ENCODE measurements around the gene IQGAP3. TPM values are rescaled to one million over a fixed set of nuclear protein-coding genes. Genes with fewer than 3 reads are reported as not detected.

Gene IQGAP3
- total RNA-seq, 4 donors from 2014 or later = 0.21 to 2.4 (median 0.97) TPM

GRCh38 chr1:156504821-156505678 lies 67.3 kb downstream of the IQGAP3 start:
- Histone ChIP-seq H3K27ac (peak overlapping the region; percentile 98 to 100 (median 99)), H3K9me3 (no peaks in the 10 kb centered on the region), H3K4me1 (peaks cover 0 to 67% (median 56%) of the 10 kb centered on the region in 4 donors), H3K27me3 (no peaks in the 10 kb centered on the region), H3K36me3 (no peaks in the 10 kb centered on the region), H3K4me3 (peak overlapping the region; percentile 4 to 44 (median 24))
- peak; percentile 65 to 68 for TF ChIP-seq POLR2A (IDR thresholded peaks at IDR 0.05)
- TF ChIP-seq, protein P1, sequence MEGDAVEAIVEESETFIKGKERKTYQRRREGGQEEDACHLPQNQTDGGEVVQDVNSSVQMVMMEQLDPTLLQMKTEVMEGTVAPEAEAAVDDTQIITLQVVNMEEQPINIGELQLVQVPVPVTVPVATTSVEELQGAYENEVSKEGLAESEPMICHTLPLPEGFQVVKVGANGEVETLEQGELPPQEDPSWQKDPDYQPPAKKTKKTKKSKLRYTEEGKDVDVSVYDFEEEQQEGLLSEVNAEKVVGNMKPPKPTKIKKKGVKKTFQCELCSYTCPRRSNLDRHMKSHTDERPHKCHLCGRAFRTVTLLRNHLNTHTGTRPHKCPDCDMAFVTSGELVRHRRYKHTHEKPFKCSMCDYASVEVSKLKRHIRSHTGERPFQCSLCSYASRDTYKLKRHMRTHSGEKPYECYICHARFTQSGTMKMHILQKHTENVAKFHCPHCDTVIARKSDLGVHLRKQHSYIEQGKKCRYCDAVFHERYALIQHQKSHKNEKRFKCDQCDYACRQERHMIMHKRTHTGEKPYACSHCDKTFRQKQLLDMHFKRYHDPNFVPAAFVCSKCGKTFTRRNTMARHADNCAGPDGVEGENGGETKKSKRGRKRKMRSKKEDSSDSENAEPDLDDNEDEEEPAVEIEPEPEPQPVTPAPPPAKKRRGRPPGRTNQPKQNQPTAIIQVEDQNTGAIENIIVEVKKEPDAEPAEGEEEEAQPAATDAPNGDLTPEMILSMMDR (IDR thresholded peaks at IDR 0.05) = peak in 1 of 5 experiments; percentile 65
- peak; percentile 95 to 98 for TF ChIP-seq EP300 (IDR thresholded peaks at IDR 0.05)
- DNase-seq (ENCODE audit: low spot score in 2 of 2) = peak; percentile 99 to 100
- 2 to 4% methylated on average over 41 to 45 of the region's 45 CpGs for WGBS, 2 donors

DNA sequence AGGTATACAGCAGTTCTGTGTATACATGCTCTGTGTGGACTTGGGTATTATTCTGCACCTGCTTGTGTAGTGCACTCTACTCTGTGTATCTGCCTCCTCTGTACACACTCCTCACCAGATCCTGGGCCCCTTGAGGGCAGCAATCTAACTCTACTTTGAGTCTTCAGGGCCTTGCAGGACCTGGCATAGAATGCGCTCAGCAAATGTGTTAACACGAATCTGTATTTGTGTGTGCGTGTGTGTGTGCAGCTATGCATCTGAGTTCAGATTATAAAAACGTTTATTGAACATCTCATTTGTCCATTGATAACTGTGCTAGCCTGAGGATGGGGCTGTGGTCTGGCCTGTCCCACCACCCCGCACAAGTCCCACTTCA lies 67.9 kb downstream of the IQGAP3 start:
- no peak for DNase-seq (ENCODE audit: low spot score in 2 of 2)
- Histone ChIP-seq H3K27me3 (no peaks in the 10 kb centered on the region), H3K9me3 (no peaks in the 10 kb centered on the region), H3K27ac (peak overlapping the region; percentile 98 to 100 (median 99)), H3K4me1 (peaks cover 0 to 60% (median 50%) of the 10 kb centered on the region in 4 donors), H3K4me3 (peak overlapping the region; percentile 4 to 44 (median 24)), H3K36me3 (no peaks in the 10 kb centered on the region)
- WGBS, 2 donors = 26 to 27% methylated on average over 5 of the region's 5 CpGs
- TF ChIP-seq POLR2A (IDR thresholded peaks at IDR 0.05) (no peak), EP300 (IDR thresholded peaks at IDR 0.05) (no peak)
- TF ChIP-seq, protein P1 (IDR thresholded peaks at IDR 0.05) = no peak

DNA sequence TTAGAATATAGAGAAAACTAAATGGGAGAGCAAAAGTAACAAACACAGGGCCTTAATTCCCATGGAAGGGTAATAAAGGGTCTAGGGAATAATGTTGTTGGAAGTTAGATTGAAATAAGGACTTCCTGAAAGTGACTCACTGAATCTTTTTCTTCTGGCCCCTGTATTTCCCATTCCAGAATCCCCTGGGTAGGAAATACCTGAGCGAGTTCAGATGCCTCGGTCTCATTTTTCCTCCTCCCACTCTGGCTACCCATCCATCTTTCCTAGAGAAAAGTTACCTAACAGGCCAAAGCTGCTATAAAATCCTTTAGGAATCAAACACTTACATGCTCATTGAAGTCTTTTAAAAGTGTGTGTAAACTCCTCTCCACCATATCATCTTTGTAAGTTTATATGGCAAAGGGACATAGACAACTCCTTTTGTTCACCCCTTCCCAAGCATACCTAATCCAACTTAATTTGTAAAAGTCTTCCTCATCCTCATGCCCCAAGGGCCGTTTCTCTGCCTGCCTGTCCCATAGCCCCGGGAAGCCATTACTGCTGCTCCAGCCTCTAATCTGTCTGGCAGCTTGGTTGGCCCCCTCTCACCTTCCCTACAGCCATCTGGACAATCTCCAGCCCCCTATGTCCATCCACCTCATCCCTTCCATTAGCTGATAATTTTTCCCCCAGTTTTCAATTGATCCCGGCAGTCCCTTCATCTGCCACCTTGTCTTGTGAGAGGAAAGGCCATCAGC lies 68.5 kb downstream of the IQGAP3 start:
- 55 to 57% methylated on average over 5 of the region's 5 CpGs for WGBS, 2 donors
- TF ChIP-seq EP300 (IDR thresholded peaks at IDR 0.05) = no peak
- TF ChIP-seq POLR2A (IDR thresholded peaks at IDR 0.05) = no peak
- TF ChIP-seq, protein P1 (IDR thresholded peaks at IDR 0.05) = no peak
- no peak overlapping the region for H3K4me3 ChIP-seq
- H3K9me3 ChIP-seq = no peaks in the 10 kb centered on the region
- H3K4me1 ChIP-seq = peaks cover 0 to 58% (median 45%) of the 10 kb centered on the region in 4 donors
- peak overlapping the region; percentile 98 to 100 (median 99) for H3K27ac ChIP-seq
- no peaks in the 10 kb centered on the region for H3K36me3 ChIP-seq
- DNase-seq (ENCODE audit: low spot score in 2 of 2) = no peak
- H3K27me3 ChIP-seq = no peaks in the 10 kb centered on the region

DNA sequence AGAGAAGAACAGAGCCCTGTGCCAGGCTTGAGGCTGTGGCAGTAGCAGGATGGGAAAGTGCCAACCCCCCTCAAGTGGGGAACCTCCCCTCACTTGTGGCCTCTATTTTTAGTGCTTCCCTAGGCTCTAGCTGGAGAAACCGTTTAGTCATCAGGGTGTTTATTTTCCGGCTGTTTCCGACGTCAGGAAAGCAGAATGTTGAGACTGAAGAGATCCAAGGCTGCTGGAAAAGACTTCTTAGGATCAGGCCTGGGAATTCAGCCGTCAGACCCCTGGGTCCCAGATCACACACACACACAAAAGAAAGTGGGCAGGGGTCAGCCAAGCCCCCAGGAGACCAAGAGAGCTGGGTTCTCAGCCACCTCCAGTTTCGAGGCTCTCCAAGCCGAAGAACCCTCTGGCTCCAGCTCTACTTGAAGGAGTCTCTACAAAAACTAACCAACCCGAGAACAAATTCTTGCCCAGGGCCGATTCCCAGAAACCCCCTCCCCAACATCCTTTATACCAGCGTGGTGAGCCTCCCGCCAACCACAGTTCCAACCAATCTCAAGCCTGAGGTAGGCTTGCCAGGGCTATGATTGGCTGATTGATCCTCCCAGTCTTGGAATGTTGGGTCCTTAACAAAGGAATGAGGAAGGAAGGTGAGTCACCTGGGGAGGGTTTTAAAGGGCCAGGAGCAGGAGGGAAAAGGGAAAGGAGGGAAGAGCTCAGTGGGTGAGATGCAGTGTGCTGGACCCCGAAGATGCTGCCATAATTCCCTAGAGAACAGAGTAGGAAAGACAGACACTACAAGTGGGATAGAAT lies 69.3 kb downstream of the IQGAP3 start:
- peak overlapping the region; percentile 98 to 100 (median 99) for H3K27ac ChIP-seq
- H3K4me3 ChIP-seq = peak overlapping the region in 2 of 4 donors; percentile 6 to 14
- peaks cover 0 to 58% (median 44%) of the 10 kb centered on the region in 4 donors for H3K4me1 ChIP-seq
- TF ChIP-seq EP300 (IDR thresholded peaks at IDR 0.05) (peak; percentile 86 to 95), POLR2A (IDR thresholded peaks at IDR 0.05) (no peak)
- H3K36me3 ChIP-seq = no peaks in the 10 kb centered on the region
- DNase-seq (ENCODE audit: low spot score in 2 of 2) = peak in 1 of 2 donors; percentile 75
- no peaks in the 10 kb centered on the region for H3K27me3 ChIP-seq
- H3K9me3 ChIP-seq = no peaks in the 10 kb centered on the region
- 17 to 25% methylated on average over 12 of the region's 12 CpGs for WGBS, 2 donors

- H3K27ac ChIP-seq = peak overlapping the region; percentile 98 to 100 (median 99)
- no peaks in the 10 kb centered on the region for H3K9me3 ChIP-seq
- H3K4me1 ChIP-seq = peaks cover 0 to 61% (median 48%) of the 10 kb centered on the region in 4 donors
- H3K36me3 ChIP-seq = no peaks in the 10 kb centered on the region
- 17 to 36% methylated on average over 1 of the region's 1 CpG for WGBS, 2 donors
- no peaks in the 10 kb centered on the region for H3K27me3 ChIP-seq
- TF ChIP-seq EP300 (IDR thresholded peaks at IDR 0.05) = no peak
- no peak for TF ChIP-seq POLR2A (IDR thresholded peaks at IDR 0.05)
- TF ChIP-seq, protein P1 (IDR thresholded peaks at IDR 0.05) = no peak
- no peak overlapping the region for H3K4me3 ChIP-seq
- no peak for DNase-seq (ENCODE audit: low spot score in 2 of 2)
These were observed 69.9 kb downstream of the IQGAP3 start for GRCh38 chr1:156502391-156502893.
